Uterus (tissue), 2 donors: ENCODE data around the gene IL3.

Experiments used
- POLR2A ChIP-seq, 2 donors: fragments of 450-650 bp; IDR thresholded peaks; one replicate each; pipeline ENCODE4 v1.6.1; 2016; ENCODE audit warnings: antibody characterized with exemption in 2 of 2, mild to moderate bottlenecking in 1 of 2, moderate library complexity in 1 of 2
- TF ChIP-seq, protein P1 (sequence below), 4 experiments: fragments of 200-600 bp in 2 of 4; fragments of 450-650 bp in 2 of 4; sonication (generic) in 2 of 4; IDR thresholded peaks; one replicate each; pipeline ENCODE4 v1.5.1; 2016 to 2019; ENCODE audit warnings: antibody characterized with exemption in 4 of 4, mild to moderate bottlenecking in 2 of 4, moderate library complexity in 1 of 4

- TF ChIP-seq, protein P1, sequence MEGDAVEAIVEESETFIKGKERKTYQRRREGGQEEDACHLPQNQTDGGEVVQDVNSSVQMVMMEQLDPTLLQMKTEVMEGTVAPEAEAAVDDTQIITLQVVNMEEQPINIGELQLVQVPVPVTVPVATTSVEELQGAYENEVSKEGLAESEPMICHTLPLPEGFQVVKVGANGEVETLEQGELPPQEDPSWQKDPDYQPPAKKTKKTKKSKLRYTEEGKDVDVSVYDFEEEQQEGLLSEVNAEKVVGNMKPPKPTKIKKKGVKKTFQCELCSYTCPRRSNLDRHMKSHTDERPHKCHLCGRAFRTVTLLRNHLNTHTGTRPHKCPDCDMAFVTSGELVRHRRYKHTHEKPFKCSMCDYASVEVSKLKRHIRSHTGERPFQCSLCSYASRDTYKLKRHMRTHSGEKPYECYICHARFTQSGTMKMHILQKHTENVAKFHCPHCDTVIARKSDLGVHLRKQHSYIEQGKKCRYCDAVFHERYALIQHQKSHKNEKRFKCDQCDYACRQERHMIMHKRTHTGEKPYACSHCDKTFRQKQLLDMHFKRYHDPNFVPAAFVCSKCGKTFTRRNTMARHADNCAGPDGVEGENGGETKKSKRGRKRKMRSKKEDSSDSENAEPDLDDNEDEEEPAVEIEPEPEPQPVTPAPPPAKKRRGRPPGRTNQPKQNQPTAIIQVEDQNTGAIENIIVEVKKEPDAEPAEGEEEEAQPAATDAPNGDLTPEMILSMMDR (IDR thresholded peaks at IDR 0.05) = no peak
- TF ChIP-seq POLR2A (IDR thresholded peaks at IDR 0.05) = no peak
Measured at GRCh38 chr5:132024789-132025402, 35.6 kb upstream of the IL3 start.
